ENCODE data around the gene ATXN10. TPM values are rescaled to one million over a fixed set of nuclear protein-coding genes. Genes with fewer than 3 reads are reported as not detected.
A peak's percentile ranks its signal among the peaks of the same experiment; 100 is the strongest.

ATXN10 gene
- total and polyA plus RNA-seq, 4 experiments from 2014 or later = 61.8 to 102 (median 76.3) TPM

DNA sequence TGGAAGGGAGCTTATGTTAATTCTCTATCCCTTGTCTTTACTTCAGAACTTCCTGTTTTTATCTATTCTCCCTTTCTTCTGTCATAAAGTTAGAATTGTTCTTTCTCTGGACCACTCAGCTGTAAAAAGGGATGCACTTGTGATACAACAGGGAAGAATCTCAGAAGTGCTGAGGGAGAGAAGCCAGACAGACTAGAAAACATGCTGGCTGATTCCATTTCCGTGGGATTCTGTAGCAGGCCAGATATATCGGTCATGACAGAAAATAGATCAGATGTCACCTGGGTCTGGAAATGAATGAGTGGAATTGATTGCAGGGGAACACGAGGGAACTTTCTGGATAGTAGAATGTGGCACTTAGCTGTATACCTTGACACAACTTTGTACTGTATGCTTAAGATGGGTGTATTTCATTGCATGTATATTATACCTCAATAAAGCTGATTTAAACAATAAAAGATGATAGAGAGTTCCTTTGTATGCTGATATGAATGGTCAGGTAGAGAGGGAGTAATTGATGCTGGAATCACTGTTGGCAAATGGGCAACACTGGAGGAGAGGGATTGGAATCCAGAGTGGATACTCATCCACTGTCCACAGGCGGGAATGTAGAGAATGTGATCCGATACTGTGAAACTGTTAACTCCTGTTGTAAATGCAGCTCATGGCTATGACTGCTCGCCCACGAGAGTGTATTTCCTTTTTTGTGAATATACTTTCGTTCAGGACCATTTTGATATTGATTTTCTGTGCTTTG, 59.6 kb downstream of the ATXN10 start:
- peak overlapping the region in 2 of 7 donors; percentile 51 to 58 for H3K27ac Mint-ChIP-seq
- CTCF ChIA-PET (ENCODE audit: partially characterized antibody) = no interaction called here
- peaks cover 14 to 18% (median 15%) of the 10 kb centered on the region in 4 donors for H3K4me1 Mint-ChIP-seq
- no peak overlapping the region for H3K4me3 Mint-ChIP-seq
- no peak for DNase-seq
- POLR2A ChIA-PET (ENCODE audit: partially characterized antibody) = no interaction called here
- intact Hi-C loops (cut with micrococcal nuclease) = no loop called here
- peaks cover 24% of the 10 kb centered on the region for H3K36me3 ChIP-seq (ENCODE audit: insufficient read depth, low read length)
- no peaks in the 10 kb centered on the region for H3K27me3 ChIP-seq (ENCODE audit: insufficient read depth, low read length)
- H3K27ac ChIP-seq (ENCODE audit: low read depth, low read length) = no peak overlapping the region
- H3K36me3 Mint-ChIP-seq = peaks cover 15 to 36% of the 10 kb centered on the region in 2 donors
- no peaks in the 10 kb centered on the region for H3K9me3 ChIP-seq (ENCODE audit: control insufficient read depth in 1 of 2, low read length in 2 of 2)
- no peak overlapping the region for H3K4me3 ChIP-seq (ENCODE audit: low read length in 2 of 2)
- H3K4me1 ChIP-seq (ENCODE audit: insufficient read depth, low read length) = no peaks in the 10 kb centered on the region
- no peaks in the 10 kb centered on the region for H3K9me3 Mint-ChIP-seq
- H3K27me3 Mint-ChIP-seq = no peaks in the 10 kb centered on the region

DNA sequence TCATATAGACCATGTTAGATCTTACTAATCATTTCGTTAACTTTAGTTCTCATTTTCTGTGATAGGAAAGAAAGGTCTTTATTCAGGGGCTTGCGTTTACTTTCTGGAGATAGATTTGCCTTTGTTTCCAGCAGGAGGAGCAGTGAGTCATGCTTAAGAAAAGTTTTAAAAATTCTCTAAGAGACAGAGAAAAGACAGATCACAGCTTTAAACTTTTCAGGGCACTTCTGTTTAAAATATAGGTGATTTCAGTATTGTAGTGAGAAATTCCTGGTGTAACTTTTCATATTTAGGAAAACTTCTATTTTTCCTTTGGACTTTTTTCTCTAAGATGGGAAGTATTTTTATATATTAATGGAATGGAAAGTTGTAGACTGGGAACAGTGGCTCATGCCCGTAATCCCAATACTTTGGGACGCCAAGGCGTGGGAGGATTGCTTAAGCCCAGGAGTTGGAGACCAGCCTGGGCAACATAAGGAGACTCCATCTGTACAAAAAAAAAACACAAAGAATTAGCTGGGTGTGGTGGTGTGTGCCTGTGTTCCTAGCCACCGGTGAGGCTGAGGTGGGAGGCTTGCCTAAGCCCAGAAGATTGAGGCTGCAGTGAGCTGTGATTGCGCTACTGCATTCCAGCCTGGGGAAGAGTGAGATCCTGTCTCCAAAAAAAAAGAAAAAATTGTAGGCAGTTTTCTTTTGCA, 60.3 kb downstream of the ATXN10 start:
- no peak overlapping the region for H3K27ac Mint-ChIP-seq
- peaks cover 8 to 11% (median 10%) of the 10 kb centered on the region in 4 donors for H3K4me1 Mint-ChIP-seq
- H3K9me3 ChIP-seq (ENCODE audit: control insufficient read depth in 1 of 2, low read length in 2 of 2) = no peaks in the 10 kb centered on the region
- H3K27me3 Mint-ChIP-seq = no peaks in the 10 kb centered on the region
- H3K36me3 ChIP-seq (ENCODE audit: insufficient read depth, low read length) = peaks cover 24% of the 10 kb centered on the region
- no peaks in the 10 kb centered on the region for H3K27me3 ChIP-seq (ENCODE audit: insufficient read depth, low read length)
- ChIA-PET POLR2A (ENCODE audit: partially characterized antibody) (no interaction called here), CTCF (ENCODE audit: partially characterized antibody) (no interaction called here)
- no peak overlapping the region for H3K27ac ChIP-seq (ENCODE audit: low read depth, low read length)
- H3K4me3 ChIP-seq (ENCODE audit: low read length in 2 of 2) = no peak overlapping the region
- intact Hi-C loops (cut with micrococcal nuclease) = no loop called here
- peaks cover 19 to 42% of the 10 kb centered on the region in 2 donors for H3K36me3 Mint-ChIP-seq
- no peaks in the 10 kb centered on the region for H3K9me3 Mint-ChIP-seq
- H3K4me3 Mint-ChIP-seq = no peak overlapping the region
- DNase-seq = no peak
- H3K4me1 ChIP-seq (ENCODE audit: insufficient read depth, low read length) = no peaks in the 10 kb centered on the region

DNA sequence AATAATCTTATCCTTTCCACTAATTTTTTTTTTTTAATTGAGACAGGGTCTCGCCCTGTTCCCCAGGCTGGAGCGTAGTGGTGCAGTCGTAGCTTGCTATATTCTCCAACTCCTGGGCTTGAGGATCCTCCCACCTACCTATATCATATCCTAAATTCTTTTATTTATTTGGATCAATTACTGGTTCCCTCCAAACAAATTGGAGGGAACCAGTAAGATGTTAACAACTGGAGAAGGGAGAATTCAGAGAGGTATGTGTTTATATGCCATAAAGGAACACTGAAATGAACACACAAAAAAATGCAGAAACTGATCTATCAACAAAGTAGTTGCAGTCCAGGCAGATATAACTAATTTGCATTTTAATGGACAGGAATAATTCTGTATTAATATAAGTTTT, 63.6 kb downstream of the ATXN10 start:
- Histone ChIP-seq H3K36me3 (ENCODE audit: insufficient read depth, low read length) (peaks cover 25% of the 10 kb centered on the region), H3K4me3 (ENCODE audit: low read length in 2 of 2) (no peak overlapping the region), H3K27ac (ENCODE audit: low read depth, low read length) (no peak overlapping the region), H3K27me3 (ENCODE audit: insufficient read depth, low read length) (no peaks in the 10 kb centered on the region), H3K9me3 (ENCODE audit: control insufficient read depth in 1 of 2, low read length in 2 of 2) (no peaks in the 10 kb centered on the region), H3K4me1 (ENCODE audit: insufficient read depth, low read length) (no peaks in the 10 kb centered on the region)
- intact Hi-C loops (cut with micrococcal nuclease) = no loop called here
- peaks cover 0 to 5% (median 1%) of the 10 kb centered on the region in 4 donors for H3K4me1 Mint-ChIP-seq
- DNase-seq = no peak
- H3K36me3 Mint-ChIP-seq = peaks cover 34 to 60% of the 10 kb centered on the region in 2 donors
- CTCF ChIA-PET (ENCODE audit: partially characterized antibody) = no interaction called here
- POLR2A ChIA-PET (ENCODE audit: partially characterized antibody) = no interaction called here
- no peaks in the 10 kb centered on the region for H3K9me3 Mint-ChIP-seq
- no peak overlapping the region for H3K27ac Mint-ChIP-seq
- H3K4me3 Mint-ChIP-seq = no peak overlapping the region
- H3K27me3 Mint-ChIP-seq = no peaks in the 10 kb centered on the region

DNA sequence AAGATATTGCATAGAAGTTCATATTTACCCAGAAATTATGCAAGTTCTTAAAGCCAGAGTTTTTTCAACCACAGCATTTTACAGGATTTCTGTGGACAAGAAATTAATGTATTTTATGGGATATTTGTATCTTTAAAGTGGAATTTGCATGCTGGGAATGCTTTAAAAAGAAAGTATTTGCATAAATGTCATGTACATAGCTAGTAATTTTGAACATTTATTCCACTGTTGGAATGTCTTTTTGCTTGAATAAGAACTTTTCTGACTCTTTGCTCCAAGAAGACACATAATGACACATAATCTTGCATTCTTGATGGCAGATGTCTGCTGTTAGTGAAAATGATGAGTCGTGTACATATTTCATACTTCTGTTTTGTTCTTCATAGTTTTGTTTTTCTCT, 66.6 kb downstream of the ATXN10 start:
- H3K9me3 Mint-ChIP-seq = peaks cover 0 to 2% (median 0%) of the 10 kb centered on the region in 8 donors
- no peak overlapping the region for H3K4me3 Mint-ChIP-seq
- DNase-seq = no peak
- H3K4me1 ChIP-seq (ENCODE audit: insufficient read depth, low read length) = no peaks in the 10 kb centered on the region
- H3K27ac Mint-ChIP-seq = no peak overlapping the region
- no peaks in the 10 kb centered on the region for H3K27me3 ChIP-seq (ENCODE audit: insufficient read depth, low read length)
- H3K27me3 Mint-ChIP-seq = no peaks in the 10 kb centered on the region
- H3K4me3 ChIP-seq (ENCODE audit: low read length in 2 of 2) = no peak overlapping the region
- CTCF ChIA-PET (ENCODE audit: partially characterized antibody) = interaction anchor here (0.9 kb wide), 1 partner anchor 13 kb away, joined by 3 read pairs; no protein-coding TSS in a partner anchor
- H3K36me3 ChIP-seq (ENCODE audit: insufficient read depth, low read length) = peaks cover 32% of the 10 kb centered on the region
- H3K4me1 Mint-ChIP-seq = peaks cover 0 to 4% (median 1%) of the 10 kb centered on the region in 4 donors
- H3K9me3 ChIP-seq (ENCODE audit: control insufficient read depth in 1 of 2, low read length in 2 of 2) = no peaks in the 10 kb centered on the region
- intact Hi-C loops (cut with micrococcal nuclease) = no loop called here
- H3K36me3 Mint-ChIP-seq = peaks cover 46 to 67% of the 10 kb centered on the region in 2 donors
- H3K27ac ChIP-seq (ENCODE audit: low read depth, low read length) = no peak overlapping the region
- POLR2A ChIA-PET (ENCODE audit: partially characterized antibody) = interaction anchor here (0.7 kb wide), 1 partner anchor 78 kb away, joined by 3 read pairs; no protein-coding TSS in a partner anchor

DNA sequence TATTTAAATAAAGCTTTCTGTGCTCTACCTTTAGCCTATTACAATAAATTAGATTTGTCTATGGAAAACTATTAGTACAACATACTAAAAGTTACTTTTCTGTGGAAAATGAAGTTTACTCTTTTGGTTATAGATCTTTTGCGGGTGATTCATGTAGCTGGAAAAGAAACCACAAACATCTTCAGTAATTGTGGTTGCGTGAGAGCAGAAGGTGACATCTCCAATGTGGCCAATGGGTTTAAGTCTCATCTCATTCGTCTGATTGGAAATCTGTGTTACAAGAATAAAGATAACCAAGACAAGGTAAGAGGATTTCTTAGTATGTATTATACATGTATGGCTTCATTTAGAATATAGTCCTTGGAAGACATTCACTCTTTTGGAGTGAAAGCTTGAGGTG, 68.6 kb downstream of the ATXN10 start:
- Mint-ChIP-seq H3K36me3 (peaks cover 66 to 80% of the 10 kb centered on the region in 2 donors), H3K27ac (peak overlapping the region in 1 of 7 donors; percentile 37), H3K9me3 (peaks cover 0 to 2% (median 0%) of the 10 kb centered on the region in 8 donors), H3K27me3 (no peaks in the 10 kb centered on the region), H3K4me3 (no peak overlapping the region), H3K4me1 (peaks cover 0 to 5% (median 1%) of the 10 kb centered on the region in 4 donors)
- H3K27ac ChIP-seq (ENCODE audit: low read depth, low read length) = no peak overlapping the region
- ChIA-PET CTCF (ENCODE audit: partially characterized antibody) (interaction anchor here (0.9 to 1.1 kb wide), 2 partner anchors 13 to 16 kb away, joined by 3 read pairs; no protein-coding TSS in a partner anchor), POLR2A (ENCODE audit: partially characterized antibody) (no interaction called here)
- no peak for DNase-seq
- H3K4me3 ChIP-seq (ENCODE audit: low read length in 2 of 2) = no peak overlapping the region
- intact Hi-C loops (cut with micrococcal nuclease) = no loop called here
- no peaks in the 10 kb centered on the region for H3K9me3 ChIP-seq (ENCODE audit: control insufficient read depth in 1 of 2, low read length in 2 of 2)
- H3K27me3 ChIP-seq (ENCODE audit: insufficient read depth, low read length) = no peaks in the 10 kb centered on the region
- no peaks in the 10 kb centered on the region for H3K4me1 ChIP-seq (ENCODE audit: insufficient read depth, low read length)
- peaks cover 47% of the 10 kb centered on the region for H3K36me3 ChIP-seq (ENCODE audit: insufficient read depth, low read length)

DNA sequence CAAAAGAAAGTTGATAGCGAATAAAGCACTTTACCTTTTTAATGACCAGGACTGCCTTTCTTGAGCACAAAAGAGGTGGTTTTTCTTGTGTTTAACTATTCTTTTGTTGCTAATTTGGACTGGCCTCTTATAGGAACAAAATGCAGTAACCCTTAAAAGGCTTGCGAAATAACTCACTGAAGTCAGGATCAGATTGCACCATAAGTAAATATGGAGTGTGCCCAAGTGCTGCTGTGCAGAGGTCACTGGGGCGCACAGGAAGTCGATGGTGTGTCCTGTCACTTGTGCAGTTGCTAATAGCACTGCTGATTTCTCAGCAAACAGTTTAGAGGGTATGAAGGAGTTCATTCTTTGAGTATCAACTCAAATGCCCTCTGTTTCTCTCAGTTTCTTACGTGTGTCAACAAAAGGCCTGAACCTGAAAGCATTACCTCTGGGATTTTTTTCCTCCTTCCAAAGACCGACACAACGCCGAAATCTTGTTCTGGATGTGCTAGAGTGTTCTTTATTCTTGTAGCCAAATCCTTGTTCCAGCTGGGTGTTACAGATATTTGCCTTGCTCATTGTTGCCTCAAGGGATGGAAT, 71.3 kb downstream of the ATXN10 start:
- Histone ChIP-seq H3K4me3 (ENCODE audit: low read length in 2 of 2) (no peak overlapping the region), H3K4me1 (ENCODE audit: insufficient read depth, low read length) (no peaks in the 10 kb centered on the region), H3K27me3 (ENCODE audit: insufficient read depth, low read length) (no peaks in the 10 kb centered on the region), H3K9me3 (ENCODE audit: control insufficient read depth in 1 of 2, low read length in 2 of 2) (no peaks in the 10 kb centered on the region), H3K27ac (ENCODE audit: low read depth, low read length) (no peak overlapping the region), H3K36me3 (ENCODE audit: insufficient read depth, low read length) (peaks cover 47% of the 10 kb centered on the region)
- H3K4me1 Mint-ChIP-seq = peaks cover 0 to 7% (median 1%) of the 10 kb centered on the region in 4 donors
- ChIA-PET CTCF (ENCODE audit: partially characterized antibody) (no interaction called here), POLR2A (ENCODE audit: partially characterized antibody) (no interaction called here)
- H3K27ac Mint-ChIP-seq = no peak overlapping the region
- peaks cover 0 to 2% (median 0%) of the 10 kb centered on the region in 8 donors for H3K9me3 Mint-ChIP-seq
- intact Hi-C loops (cut with micrococcal nuclease) = no loop called here
- no peak overlapping the region for H3K4me3 Mint-ChIP-seq
- no peak for DNase-seq
- H3K36me3 Mint-ChIP-seq = peaks cover 67 to 80% of the 10 kb centered on the region in 2 donors
- no peaks in the 10 kb centered on the region for H3K27me3 Mint-ChIP-seq

DNA sequence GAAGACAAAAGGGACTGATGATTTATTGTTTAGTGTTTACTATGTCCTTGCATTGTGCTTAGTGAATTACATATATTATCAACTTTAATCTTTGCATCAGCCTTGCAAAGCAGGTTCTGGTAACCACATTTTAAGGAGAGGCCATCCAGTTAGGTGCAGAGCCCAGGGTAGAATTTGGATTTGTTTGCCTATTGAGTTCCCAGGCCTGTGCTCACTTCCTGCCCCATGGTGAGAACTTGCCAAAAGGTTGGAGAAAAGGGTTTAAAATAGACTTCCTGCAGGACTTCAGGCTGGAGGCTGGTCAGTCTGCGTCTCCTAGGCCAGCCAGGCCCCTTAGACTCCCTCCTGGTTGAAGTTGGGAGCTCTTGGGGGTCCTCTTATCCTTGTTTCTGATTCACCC, 72.1 kb downstream of the ATXN10 start:
- Histone ChIP-seq H3K9me3 (ENCODE audit: control insufficient read depth in 1 of 2, low read length in 2 of 2) (no peaks in the 10 kb centered on the region), H3K36me3 (ENCODE audit: insufficient read depth, low read length) (peaks cover 47% of the 10 kb centered on the region), H3K27me3 (ENCODE audit: insufficient read depth, low read length) (no peaks in the 10 kb centered on the region), H3K27ac (ENCODE audit: low read depth, low read length) (no peak overlapping the region), H3K4me3 (ENCODE audit: low read length in 2 of 2) (no peak overlapping the region), H3K4me1 (ENCODE audit: insufficient read depth, low read length) (no peaks in the 10 kb centered on the region)
- Mint-ChIP-seq H3K4me3 (no peak overlapping the region), H3K9me3 (peaks cover 0 to 2% (median 0%) of the 10 kb centered on the region in 8 donors), H3K27me3 (no peaks in the 10 kb centered on the region), H3K27ac (no peak overlapping the region), H3K36me3 (peaks cover 66 to 81% of the 10 kb centered on the region in 2 donors), H3K4me1 (peaks cover 0 to 8% (median 1%) of the 10 kb centered on the region in 4 donors)
- POLR2A ChIA-PET (ENCODE audit: partially characterized antibody) = no interaction called here
- CTCF ChIA-PET (ENCODE audit: partially characterized antibody) = no interaction called here
- DNase-seq = no peak
- intact Hi-C loops (cut with micrococcal nuclease) = no loop called here

Data from CD4-positive, alpha-beta memory T cell (primary cell).